ENCODE data around the gene C1RL. TPM values are rescaled to one million over a fixed set of nuclear protein-coding genes. Genes with fewer than 3 reads are reported as not detected.

C1RL gene
- total RNA-seq (100 to 1,000 TPM in 3 of 7 donors, 10 to 100 TPM in 4; 67.0 to 126 (median 93.1) TPM), polyA plus RNA-seq (10 to 100 TPM; 19.1 to 26.1 (median 20.3) TPM)
- long read RNA-seq, donor 1, partial matches to known transcripts: 0 of 3 reads
- long read RNA-seq, donor 1, other reads (novel, unspliced or antisense): 0 of 3 reads
- long read RNA-seq, donor 2, partial matches to known transcripts: 5 of 7 reads
- long read RNA-seq, donor 2, other reads (novel, unspliced or antisense): 0 of 7 reads

DNA sequence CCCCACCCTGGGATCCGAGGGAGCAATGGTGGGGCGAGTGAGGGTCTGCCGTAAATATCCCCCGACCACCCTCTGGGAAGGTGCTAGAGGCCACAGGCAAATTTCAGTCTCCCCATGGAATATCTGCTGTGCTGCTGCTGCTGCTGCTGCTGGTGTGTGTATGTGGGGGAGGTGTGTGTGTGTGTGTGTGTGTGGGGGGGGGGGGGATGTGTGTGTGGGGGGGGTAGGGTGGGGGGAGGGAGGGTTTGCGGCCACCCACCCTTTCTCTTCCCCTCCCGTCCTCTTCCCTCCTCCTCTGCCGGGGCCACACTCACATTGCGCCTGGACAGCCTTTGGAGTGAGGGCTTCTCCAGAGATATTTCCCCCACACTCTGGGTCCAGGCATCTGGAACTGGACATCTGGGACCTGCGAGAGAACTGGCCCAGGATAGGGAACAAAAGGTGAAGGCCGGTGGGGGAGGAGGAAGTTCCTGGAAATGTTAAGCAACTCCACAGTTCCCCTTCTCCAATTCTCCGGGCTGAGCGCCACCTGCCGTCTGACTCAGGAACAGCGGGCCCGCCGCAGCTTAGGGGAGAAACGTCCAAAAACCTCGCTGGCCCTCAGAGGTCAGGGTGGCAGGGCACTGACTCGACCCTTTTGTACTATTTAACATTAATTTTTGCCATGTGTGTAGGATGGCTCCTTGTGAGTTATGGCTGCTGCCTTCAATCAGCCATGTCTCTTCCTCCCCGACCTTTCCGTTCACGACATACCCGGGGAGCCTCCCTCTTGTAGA, at the start of gene C1RL:
C1RL (minus strand) TSS at position 419 of the 776 bp plus-strand sequence; CDS start at position 385, 34 bp downstream.
- Histone ChIP-seq H3K9me3 (peaks cover 0 to 15% (median 11%) of the 10 kb centered on the region in 8 donors), H3K4me3 (peak within 1 kb of the TSS; percentile 58 to 86 (median 68)), H3K27me3 (replicated peaks in 1 of 7) (no peaks in the 10 kb centered on the region), H3K27ac (peak within 1 kb of the TSS; percentile 89 to 98 (median 96)), H3K36me3 (peaks cover 0 to 21% (median 8%) of the 10 kb centered on the region in 6 donors), H3K4me1 (peaks cover 16 to 95% (median 55%) of the 10 kb centered on the region in 6 donors)
- WGBS, 5 donors: 6 to 13% (median 11%) methylated on average over 18 to 23 of the region's 23 CpGs
- TF ChIP-seq, protein P1, sequence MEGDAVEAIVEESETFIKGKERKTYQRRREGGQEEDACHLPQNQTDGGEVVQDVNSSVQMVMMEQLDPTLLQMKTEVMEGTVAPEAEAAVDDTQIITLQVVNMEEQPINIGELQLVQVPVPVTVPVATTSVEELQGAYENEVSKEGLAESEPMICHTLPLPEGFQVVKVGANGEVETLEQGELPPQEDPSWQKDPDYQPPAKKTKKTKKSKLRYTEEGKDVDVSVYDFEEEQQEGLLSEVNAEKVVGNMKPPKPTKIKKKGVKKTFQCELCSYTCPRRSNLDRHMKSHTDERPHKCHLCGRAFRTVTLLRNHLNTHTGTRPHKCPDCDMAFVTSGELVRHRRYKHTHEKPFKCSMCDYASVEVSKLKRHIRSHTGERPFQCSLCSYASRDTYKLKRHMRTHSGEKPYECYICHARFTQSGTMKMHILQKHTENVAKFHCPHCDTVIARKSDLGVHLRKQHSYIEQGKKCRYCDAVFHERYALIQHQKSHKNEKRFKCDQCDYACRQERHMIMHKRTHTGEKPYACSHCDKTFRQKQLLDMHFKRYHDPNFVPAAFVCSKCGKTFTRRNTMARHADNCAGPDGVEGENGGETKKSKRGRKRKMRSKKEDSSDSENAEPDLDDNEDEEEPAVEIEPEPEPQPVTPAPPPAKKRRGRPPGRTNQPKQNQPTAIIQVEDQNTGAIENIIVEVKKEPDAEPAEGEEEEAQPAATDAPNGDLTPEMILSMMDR (IDR thresholded peaks at IDR 0.05 in 8 of 11, conservative IDR thresholded peaks at IDR 0.05 in 3 of 11): peak; percentile 97 to 99 (median 98)
- TF ChIP-seq POLR2A (IDR thresholded peaks at IDR 0.05) (peak in 1 of 3 donors; percentile 29), POLR2AphosphoS5 (IDR thresholded peaks at IDR 0.05) (peak; percentile 69 to 86 (median 84))
- DNase-seq: peak; percentile 96
- intact Hi-C loops (cut with DNase I; ENCODE audit: low total_unique reads): no loop called here

GRCh38 chr12:7157391-7157790, 48.4 kb upstream of the C1RL start:
- intact Hi-C loops (cut with DNase I; ENCODE audit: low total_unique reads): no loop called here
- H3K27ac ChIP-seq: no peak overlapping the region
- peaks cover 0 to 3% (median 0%) of the 10 kb centered on the region in 6 donors for H3K4me1 ChIP-seq
- peaks cover 0 to 7% (median 0%) of the 10 kb centered on the region in 7 donors for H3K27me3 ChIP-seq (replicated peaks in 1 of 7)
- 87 to 92% (median 92%) methylated on average over 17 of the region's 17 CpGs for WGBS, 5 donors
- no peak overlapping the region for H3K4me3 ChIP-seq
- H3K36me3 ChIP-seq: peaks cover 0 to 70% (median 53%) of the 10 kb centered on the region in 6 donors
- DNase-seq: no peak
- H3K9me3 ChIP-seq: no peaks in the 10 kb centered on the region
- TF ChIP-seq POLR2AphosphoS5 (IDR thresholded peaks at IDR 0.05): no peak
- no peak for TF ChIP-seq POLR2A (IDR thresholded peaks at IDR 0.05)
- TF ChIP-seq, protein P1 (IDR thresholded peaks at IDR 0.05 in 8 of 11, conservative IDR thresholded peaks at IDR 0.05 in 3 of 11): no peak

DNA sequence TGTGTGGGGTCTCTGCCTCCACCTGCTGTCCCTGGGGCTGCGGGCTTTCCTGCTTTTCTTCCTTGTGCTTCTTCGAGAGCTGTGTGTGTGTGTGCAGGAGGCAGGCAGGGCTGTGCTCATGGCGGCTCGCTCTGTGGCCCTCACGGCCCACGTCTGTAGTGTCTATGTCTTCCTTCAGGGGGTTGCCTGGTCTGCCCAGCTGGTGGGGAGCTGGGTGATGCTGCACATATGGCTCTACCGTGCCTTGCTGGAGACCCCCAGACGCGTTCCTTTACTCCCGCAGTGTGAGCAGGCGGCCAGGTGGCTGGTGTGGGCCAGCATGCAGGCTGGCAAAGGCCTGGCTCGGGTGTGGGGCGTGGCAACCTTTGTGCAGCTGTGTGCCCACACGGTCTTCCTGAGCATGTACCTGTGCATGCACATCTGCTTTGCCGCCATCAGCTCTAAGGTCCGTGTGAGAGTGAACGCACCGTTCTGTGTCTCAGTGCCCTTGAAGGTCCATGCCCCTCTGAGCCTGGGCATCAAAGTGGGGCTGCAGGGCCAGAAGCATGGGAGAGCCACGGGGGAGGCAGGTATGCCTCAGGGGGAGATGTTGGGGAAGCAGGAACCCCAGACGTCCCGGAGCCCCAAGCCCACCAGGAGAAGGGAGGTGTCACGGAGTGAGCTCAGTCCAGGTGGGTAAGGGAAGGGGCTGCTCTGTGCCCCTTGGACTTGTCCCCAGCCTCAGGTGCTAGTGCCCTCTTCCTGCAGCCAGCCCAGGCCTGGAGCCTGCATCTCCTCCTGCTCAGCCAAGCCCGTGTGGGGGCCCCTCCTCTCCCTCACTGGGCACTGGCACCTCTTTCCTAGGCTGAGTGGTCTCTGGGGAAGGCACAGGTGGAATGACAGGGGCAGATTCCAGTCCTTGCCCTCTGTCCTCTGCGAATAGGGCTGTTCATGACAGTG, 47.5 kb upstream of the C1RL start:
- H3K36me3 ChIP-seq: peaks cover 0 to 78% (median 55%) of the 10 kb centered on the region in 6 donors
- H3K27ac ChIP-seq: no peak overlapping the region
- H3K4me3 ChIP-seq: no peak overlapping the region
- WGBS, 5 donors: 90 to 95% (median 91%) methylated on average over 17 to 24 of the region's 24 CpGs
- intact Hi-C loops (cut with DNase I; ENCODE audit: low total_unique reads): no loop called here
- TF ChIP-seq POLR2A (IDR thresholded peaks at IDR 0.05): no peak
- no peak for TF ChIP-seq POLR2AphosphoS5 (IDR thresholded peaks at IDR 0.05)
- no peaks in the 10 kb centered on the region for H3K4me1 ChIP-seq
- no peaks in the 10 kb centered on the region for H3K9me3 ChIP-seq
- peak; percentile 53 for DNase-seq
- H3K27me3 ChIP-seq (replicated peaks in 1 of 7): no peaks in the 10 kb centered on the region

- TF ChIP-seq, protein P1 (IDR thresholded peaks at IDR 0.05 in 8 of 11, conservative IDR thresholded peaks at IDR 0.05 in 3 of 11): no peak
- TF ChIP-seq POLR2AphosphoS5 (IDR thresholded peaks at IDR 0.05): peak in 1 of 3 donors; percentile 24
- no peak overlapping the region for H3K27ac ChIP-seq
- WGBS, 5 donors: 79 to 94% (median 90%) methylated on average over 6 to 8 of the region's 8 CpGs
- peak; percentile 53 for DNase-seq
- intact Hi-C loops (cut with DNase I; ENCODE audit: low total_unique reads): no loop called here
- no peaks in the 10 kb centered on the region for H3K9me3 ChIP-seq
- peaks cover 0 to 2% (median 0%) of the 10 kb centered on the region in 6 donors for H3K4me1 ChIP-seq
- H3K36me3 ChIP-seq: peaks cover 0 to 88% (median 64%) of the 10 kb centered on the region in 6 donors
- H3K27me3 ChIP-seq (replicated peaks in 1 of 7): no peaks in the 10 kb centered on the region
- H3K4me3 ChIP-seq: no peak overlapping the region
These were observed 46.5 kb upstream of the C1RL start for GRCh38 chr12:7155471-7156034.

Data from spleen (tissue), 13 donors.